ENCODE results near the gene DIP2C. TPM values are rescaled to one million over a fixed set of nuclear protein-coding genes. Genes with fewer than 3 reads are reported as not detected.
"Not testable (repeated sequence)": the region's sequence is repeated elsewhere in the genome, so short reads cannot be mapped to it uniquely, and the experiment has no call there.

DIP2C gene
- total RNA-seq, 1 experiment from 2014 or later, result 10.7 TPM

DNA sequence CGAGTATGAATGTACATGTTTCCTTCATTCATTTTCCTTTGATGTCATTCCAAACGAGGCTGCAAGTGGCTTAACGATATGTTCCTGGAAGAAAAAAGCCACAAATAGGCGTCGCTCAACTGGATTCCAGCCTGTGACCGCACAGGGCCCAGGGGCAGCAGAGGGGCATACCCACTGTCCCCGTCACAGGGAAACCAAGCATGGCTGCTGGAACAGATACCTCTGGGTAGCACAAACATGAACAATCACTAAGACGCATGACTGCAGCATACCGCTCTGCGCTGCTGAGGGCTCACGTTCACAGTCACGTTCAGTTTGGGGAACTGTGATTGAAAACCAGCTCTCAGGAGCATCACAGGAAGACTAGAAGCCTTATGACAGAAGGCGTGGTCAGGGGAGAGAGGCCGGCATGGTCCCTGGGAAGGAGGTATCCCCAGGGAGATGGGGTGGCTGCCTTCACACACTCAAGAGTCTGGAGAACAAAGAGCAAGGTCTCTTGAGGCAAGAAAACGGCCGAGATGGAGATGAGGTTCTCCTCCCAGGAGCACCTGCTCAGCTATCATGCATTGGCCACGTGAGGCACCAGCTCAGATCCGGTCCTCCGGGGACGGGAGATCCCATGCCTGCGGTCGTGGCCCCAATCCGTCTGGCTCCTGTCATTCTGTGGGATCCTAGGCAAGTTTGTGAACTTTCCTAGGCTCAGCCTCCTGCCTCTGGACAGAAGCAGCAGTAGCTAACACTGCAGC, 213.6 kb downstream of the DIP2C start:
- no peaks in the 10 kb centered on the region for H3K9me3 ChIP-seq
- DNase-seq, result no peak
- 0 out of 2 replicates have a peak, but pooled peaks cover under 1% of the 10 kb centered on the region for H3K36me3 ChIP-seq
- H3K27me3 ChIP-seq, result no peaks in the 10 kb centered on the region
- H3K4me3 ChIP-seq, result no peak overlapping the region

DNA sequence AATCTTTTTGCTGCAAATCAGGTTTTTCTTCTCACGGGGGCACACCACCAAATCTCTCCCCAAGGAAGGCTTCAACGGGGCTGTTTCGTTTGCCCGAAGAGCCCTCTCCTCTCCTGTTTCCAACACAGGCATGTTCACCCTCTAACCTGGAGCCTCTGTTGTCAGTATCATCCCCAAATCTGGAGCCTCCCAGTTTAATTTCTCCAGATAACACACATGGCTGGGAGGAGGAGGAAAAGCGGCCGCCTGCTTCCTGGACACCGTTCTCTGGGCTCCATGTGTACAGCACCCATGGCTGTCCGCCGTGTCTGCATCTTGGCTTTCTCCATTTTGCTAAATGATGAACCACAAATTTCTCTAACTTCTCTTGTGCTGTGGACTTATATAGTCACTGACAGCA, 214.5 kb downstream of the DIP2C start:
- 0 out of 2 replicates have a peak, but pooled peaks cover 2% of the 10 kb centered on the region for H3K36me3 ChIP-seq
- H3K27me3 ChIP-seq, result no peaks in the 10 kb centered on the region
- DNase-seq, result no peak
- no peak overlapping the region for H3K4me3 ChIP-seq
- H3K9me3 ChIP-seq, result no peaks in the 10 kb centered on the region

DNA sequence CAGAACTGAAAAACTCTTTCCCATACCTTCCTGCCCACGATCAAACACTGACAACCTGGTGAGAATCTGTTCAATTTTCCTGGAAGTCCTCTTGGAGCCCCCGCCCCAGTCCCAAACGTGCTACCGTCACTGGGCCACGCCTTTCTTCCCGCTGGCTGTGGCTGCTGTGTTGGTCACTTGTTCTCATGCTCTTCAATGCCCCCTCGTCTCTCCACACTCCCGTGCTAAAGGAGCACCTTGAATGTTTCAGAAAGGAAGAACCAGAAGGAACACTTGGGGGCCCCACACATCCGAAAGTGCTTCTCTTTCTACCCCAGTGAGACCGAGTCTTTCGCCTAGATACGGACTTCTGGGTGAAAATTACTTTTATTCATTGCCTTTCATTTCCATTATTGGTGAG, 215.1 kb downstream of the DIP2C start:
- DNase-seq, result no peak
- no peaks in the 10 kb centered on the region for H3K27me3 ChIP-seq
- H3K36me3 ChIP-seq, result peaks cover 5% of the 10 kb centered on the region; the same call in 1 of the 2 replicates
- no peaks in the 10 kb centered on the region for H3K9me3 ChIP-seq
- H3K4me3 ChIP-seq, result no peak overlapping the region

DNA sequence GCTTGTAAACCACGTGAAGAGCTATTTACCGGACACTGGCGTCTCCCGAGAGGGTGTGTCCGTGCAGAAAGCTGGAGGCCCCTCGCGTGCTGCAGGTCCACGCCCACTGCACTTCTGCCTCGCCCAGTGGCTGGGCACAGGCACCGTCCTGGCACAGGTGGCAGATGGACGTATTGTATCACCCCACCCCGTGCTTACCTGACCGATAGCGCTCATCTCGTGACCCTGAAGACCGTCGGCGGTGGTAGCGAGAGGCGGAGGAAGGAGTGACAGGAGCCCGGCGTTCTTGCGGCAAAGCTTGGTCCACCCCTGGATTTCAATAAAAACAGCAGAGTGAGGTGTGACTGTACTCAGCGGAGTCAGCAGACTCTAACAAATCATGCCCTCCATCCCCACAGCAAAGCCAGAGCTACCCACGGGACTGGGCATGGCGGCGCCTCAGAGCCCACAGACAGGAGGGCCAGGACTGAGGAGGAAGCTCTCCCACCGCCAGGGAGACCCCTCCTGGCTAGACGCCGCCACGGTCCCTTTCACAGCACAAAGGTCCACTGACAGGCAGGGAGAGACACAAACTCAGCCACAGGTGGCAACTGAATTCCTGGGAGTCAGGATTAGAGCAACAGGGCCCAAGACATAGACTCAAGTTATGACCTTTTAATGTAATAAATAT, 217.1 kb downstream of the DIP2C start:
- no peak overlapping the region for H3K4me3 ChIP-seq
- H3K9me3 ChIP-seq, result no peaks in the 10 kb centered on the region
- H3K36me3 ChIP-seq, result peaks cover 5% of the 10 kb centered on the region; the same call in 1 of the 2 replicates
- H3K27me3 ChIP-seq, result no peaks in the 10 kb centered on the region
- no peak for DNase-seq

DNA sequence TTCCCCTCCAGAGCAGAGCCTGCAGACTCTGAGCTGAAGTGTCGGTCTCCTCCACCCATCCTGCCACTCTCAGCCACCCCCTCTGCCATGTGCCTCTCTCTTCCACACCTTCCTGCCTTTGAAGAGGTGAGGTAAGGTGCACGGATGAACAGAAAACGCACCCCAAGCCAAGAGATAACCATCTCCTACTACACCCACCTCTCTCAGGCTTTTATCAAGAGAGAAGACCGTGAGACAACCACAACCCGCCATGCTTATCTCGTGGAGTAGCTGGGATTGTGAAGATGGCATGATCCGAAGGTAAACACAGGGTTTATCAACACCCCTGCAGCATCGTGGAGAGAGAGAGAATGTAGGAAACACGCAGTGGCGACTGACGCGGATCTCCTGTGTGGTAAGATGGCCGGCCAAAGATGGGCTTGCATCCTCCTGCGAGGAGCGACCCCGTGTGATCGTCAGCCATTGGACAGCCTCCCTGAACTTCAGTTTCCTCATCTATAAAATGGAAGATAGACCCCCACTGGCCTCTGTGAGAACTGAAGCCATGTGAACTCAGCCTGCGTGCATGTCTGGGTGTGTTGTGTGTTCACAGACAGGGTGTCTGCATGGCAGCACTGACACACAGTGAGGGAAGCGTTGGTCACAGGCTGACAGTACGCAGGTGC, 219.0 kb downstream of the DIP2C start:
- no peaks in the 10 kb centered on the region for H3K9me3 ChIP-seq
- no peak for DNase-seq
- H3K27me3 ChIP-seq, result no peaks in the 10 kb centered on the region
- peaks cover 5% of the 10 kb centered on the region; the same call in 1 of the 2 replicates for H3K36me3 ChIP-seq
- H3K4me3 ChIP-seq, result no peak overlapping the region

DNA sequence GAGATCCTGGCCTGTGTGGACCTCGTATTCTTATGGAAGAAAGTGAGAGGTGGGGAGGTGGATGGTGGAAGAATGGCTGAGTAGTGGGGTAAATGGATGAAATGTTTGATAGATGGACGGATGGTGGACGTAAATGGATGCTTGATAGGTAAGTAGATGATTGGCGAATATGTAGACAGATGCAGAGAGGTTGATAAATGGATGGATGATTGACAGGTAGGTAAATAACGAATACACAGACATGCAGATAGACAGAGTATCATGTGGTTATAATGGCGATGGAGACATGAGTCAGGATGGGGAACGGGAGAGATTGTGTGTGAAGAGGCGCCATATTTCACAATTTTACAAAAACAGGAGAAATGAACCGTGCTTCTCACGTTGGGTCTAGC, 219.5 kb downstream of the DIP2C start:
- no peak for DNase-seq
- H3K27me3 ChIP-seq, result no peaks in the 10 kb centered on the region
- peaks cover 5% of the 10 kb centered on the region; the same call in 1 of the 2 replicates for H3K36me3 ChIP-seq
- H3K9me3 ChIP-seq, result no peaks in the 10 kb centered on the region
- H3K4me3 ChIP-seq, result no peak overlapping the region

DNA sequence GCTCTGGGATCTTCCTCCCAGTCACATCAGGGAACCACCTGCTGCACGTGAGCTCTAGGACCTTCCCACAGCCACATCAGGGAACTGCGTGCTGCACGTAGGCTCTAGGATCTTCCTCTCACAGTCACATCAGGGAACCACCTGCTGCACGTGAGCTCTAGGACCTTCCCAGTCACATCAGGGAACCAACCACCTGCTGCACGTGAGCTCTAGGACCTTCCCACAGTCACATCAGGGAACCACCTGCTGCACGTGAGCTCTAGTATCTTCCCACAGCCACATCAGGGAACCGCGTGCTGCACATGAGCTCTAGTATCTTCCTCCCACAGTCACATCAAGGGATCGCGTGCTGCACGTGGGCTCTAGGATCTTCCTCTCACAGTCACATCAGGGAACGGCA, 229.7 kb downstream of the DIP2C start:
- Histone ChIP-seq H3K4me3 (no peak overlapping the region), H3K36me3 (no peaks in the 10 kb centered on the region), H3K9me3 (no peaks in the 10 kb centered on the region), H3K27me3 (no peaks in the 10 kb centered on the region)
- no peak for DNase-seq

DNA sequence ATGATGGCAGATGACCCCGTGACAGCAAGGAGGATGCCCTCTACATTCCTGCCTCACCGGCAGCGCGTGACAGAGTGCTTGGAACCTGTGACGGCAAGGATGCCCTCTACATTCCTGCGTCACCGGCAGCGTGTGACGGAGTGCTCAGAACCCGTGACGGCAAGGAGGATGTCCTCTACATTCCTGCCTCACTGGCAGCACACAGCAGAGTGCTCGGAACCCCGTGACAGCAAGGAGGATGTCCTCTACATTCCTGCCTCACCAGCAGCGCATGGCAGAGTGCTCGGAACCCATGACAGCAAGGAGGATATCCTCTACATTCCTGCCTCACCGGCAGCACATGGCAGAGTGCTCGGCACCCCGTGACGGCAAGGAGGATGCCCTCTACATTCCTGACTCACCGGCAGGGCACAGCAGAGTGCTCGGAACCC, 231.0 kb downstream of the DIP2C start:
- Histone ChIP-seq H3K27me3 (no peaks in the 10 kb centered on the region), H3K9me3 (no peaks in the 10 kb centered on the region), H3K36me3 (peaks cover 2% of the 10 kb centered on the region; the same call in 1 of the 2 replicates), H3K4me3 (no peak overlapping the region)
- no peak for DNase-seq

DNA sequence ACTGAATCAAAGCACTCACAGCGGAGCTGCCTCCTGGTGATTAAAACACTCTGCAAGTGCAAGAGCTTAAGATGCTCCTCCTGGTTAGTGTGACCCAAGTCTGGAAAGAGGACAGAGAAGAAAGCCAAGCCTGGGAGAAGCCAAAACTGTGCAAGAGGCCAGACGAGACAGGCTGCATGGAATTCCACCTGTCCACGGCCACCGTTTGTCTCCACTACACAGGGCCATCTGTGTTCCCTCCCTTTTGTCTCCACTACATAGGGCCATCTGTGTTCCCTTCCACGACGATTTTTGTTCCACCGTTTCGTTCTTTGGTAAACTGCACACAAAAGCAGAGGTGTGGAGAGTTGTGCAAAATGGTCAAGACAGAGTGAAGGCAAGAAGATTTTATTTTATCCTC, 233.0 kb downstream of the DIP2C start:
- H3K27me3 ChIP-seq, result no peaks in the 10 kb centered on the region
- no peaks in the 10 kb centered on the region for H3K9me3 ChIP-seq
- H3K36me3 ChIP-seq, result peaks cover 2% of the 10 kb centered on the region; the same call in 1 of the 2 replicates
- no peak overlapping the region for H3K4me3 ChIP-seq
- DNase-seq, result no peak

DNA sequence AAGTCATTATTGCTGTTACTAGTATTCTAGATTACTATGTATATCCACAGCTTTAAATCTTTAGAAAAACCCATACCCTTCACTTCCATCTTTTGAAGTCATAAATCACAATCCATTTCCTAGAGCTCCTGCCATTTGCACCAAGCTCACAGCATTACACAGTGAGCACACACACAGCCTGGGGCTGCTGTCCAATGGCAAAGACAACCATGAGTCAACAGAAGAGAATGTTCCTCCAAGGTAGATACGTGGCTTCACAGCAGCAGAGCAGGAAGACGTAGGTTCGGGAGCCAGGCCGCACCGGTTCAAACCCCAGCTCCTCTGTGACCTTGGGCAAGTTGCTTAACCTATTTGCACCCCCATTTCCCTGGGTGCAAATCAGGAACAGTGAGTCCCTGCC, 234.6 kb downstream of the DIP2C start:
- Histone ChIP-seq H3K4me3 (no peak overlapping the region), H3K36me3 (peaks cover 2% of the 10 kb centered on the region; the same call in 1 of the 2 replicates), H3K9me3 (no peaks in the 10 kb centered on the region), H3K27me3 (no peaks in the 10 kb centered on the region)
- DNase-seq, result peak; percentile 64

DNA sequence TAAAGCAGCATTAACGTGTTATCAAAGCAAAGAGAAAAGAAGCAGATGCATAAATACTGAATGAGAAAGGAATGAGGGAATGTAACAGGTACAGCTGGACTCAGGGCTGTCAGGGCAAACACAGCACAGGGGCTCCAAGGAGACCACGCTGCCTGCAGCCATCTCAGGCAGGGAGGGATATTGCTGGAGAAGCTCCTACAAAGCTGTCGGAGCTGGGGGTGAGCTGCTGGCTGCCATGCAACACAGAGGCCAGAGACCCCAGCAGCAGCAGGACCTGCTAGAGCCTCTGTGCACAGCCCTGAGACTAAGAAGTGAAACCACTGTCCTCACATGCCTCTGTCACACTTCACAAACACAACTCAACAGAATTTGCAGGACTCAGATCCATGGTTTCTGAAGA, 235.8 kb downstream of the DIP2C start:
- Histone ChIP-seq H3K9me3 (no peaks in the 10 kb centered on the region), H3K27me3 (no peaks in the 10 kb centered on the region), H3K36me3 (peaks cover 2% of the 10 kb centered on the region; the same call in 1 of the 2 replicates), H3K4me3 (no peak overlapping the region)
- DNase-seq, result no peak

DNA sequence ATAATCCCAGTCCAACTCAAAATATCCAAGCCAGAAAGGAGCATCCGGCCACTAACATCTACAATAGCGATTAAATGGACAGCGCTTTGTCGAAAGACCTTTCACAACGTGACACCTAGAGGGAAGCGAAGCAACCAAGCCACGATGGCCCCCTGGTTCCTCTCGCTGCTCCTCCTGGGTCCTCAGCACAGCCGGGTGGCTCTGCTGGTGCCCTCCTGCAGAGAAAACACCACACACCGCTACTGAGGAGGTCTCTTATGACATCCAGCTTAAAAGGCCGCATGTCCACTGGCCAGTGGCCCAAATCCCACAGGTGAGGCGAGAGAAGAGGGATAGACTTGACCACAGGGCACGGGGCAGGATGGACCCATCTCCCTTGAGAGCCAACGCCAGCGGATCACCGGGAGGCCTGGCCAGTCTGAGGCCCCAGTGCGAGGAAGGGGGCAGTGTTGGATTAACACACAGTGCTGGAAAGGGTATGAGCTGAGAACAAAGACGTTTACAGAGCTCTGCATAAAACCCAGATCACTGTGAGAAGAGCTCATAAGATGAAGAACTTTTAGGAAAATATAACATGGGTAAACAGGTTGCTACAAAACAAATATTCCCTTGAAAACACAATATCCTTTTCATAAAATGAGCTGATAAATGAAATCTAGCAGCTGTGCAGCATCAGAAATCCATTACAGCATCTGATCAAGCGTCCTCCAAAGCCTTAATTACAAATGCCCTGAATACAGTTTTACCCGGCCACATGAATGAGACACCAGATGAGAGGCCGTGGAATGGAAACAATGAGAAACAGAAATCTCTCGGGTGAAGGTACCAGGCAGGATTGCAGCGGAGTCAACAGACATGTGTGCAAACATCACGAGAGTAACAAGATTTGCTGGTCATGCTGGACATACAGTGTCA, 236.7 kb downstream of the DIP2C start:
- H3K36me3 ChIP-seq, result peaks cover 2% of the 10 kb centered on the region; the same call in 1 of the 2 replicates
- no peaks in the 10 kb centered on the region for H3K27me3 ChIP-seq
- no peaks in the 10 kb centered on the region for H3K9me3 ChIP-seq
- no peak for DNase-seq
- H3K4me3 ChIP-seq, result no peak overlapping the region

DNA sequence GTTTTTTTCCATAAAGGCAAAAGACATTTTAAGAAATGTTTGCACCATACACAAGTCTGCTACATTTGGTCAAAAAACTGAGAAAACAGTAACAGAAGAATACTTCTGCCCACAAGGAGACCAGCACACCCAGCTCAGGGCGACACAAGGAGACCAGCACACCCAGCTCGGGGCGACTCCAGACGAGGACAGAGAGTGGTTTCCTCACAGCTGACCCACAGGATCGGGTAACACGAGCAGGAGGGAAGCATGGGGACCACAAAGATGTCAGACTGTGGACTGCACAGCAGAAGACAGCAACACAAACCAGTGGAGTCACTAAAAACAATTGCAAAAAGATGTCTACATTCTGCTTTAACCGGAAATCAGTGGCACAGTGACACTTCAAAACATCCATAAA, 237.6 kb downstream of the DIP2C start:
- DNase-seq, result no peak
- H3K27me3 ChIP-seq, result no peaks in the 10 kb centered on the region
- no peak overlapping the region for H3K4me3 ChIP-seq
- H3K9me3 ChIP-seq, result no peaks in the 10 kb centered on the region
- peaks cover 2% of the 10 kb centered on the region; the same call in 1 of the 2 replicates for H3K36me3 ChIP-seq

DNA sequence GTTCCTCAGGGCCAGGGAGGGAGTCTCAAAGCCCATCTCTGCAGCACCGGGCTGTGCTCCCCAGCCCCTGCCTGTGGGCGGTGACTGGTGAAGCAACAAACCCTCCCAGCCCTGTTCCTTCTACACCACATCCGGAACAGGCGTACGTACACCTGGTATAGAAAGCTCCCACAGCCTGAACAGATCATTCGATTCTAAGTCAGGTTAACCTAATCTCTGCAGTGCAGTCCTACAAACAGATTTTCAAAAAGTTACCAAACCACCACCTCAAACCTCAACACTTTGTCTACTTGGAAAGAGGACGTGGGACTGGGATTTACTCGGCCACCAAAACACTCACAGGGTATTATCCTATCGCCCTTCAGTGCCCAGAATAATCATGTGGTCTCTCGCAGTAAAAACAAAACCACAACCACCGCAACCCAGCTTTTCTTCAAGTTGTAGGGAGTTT, 238.4 kb downstream of the DIP2C start:
- DNase-seq, result no peak
- H3K4me3 ChIP-seq, result no peak overlapping the region
- no peaks in the 10 kb centered on the region for H3K9me3 ChIP-seq
- no peaks in the 10 kb centered on the region for H3K27me3 ChIP-seq
- peaks cover 2% of the 10 kb centered on the region; the same call in 1 of the 2 replicates for H3K36me3 ChIP-seq

DNA sequence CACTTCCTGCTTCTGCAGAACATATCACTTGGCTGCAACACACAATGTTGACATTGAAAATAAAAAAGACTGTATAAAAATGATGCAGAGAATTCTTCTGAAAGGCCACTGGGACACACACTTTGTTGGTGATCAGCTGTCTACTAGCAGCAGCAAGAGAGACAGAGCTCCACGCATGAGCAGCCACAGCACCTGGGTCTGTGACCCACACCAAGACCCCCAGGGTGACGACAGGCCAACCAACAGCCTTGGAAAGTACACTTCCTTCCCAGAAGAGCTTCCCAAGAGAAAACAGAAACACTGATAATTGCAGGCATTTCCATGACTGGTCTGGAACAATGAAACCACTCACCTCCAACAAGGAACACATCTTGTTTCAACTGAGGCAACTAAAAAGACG, 239.0 kb downstream of the DIP2C start:
- DNase-seq, result no peak
- Histone ChIP-seq H3K27me3 (no peaks in the 10 kb centered on the region), H3K4me3 (no peak overlapping the region), H3K36me3 (peaks cover 2% of the 10 kb centered on the region; the same call in 1 of the 2 replicates), H3K9me3 (no peaks in the 10 kb centered on the region)

DNA sequence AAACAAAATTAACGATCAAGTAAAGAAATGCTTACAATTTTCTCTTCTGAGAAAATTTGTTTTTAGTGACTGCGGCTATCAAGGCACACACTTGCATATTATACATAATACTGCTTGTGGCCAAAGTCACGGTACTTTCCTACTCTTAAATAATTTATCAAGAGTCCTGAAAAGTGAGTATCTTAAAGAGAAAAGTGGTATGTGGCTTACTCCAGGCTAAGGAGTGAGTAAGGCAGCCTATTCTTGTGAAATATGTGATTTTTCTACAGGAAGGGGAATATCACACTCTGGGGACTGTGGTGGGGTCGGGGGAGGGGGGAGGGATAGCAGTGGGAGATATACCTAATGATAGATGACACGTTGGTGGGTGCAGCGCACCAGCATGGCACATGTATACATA, 240.1 kb downstream of the DIP2C start:
- not testable (repeated sequence) for H3K36me3 ChIP-seq, H3K4me3 ChIP-seq, DNase-seq

More for the DNA sequence above, 240.1 kb downstream of the DIP2C start:
- H3K27me3 ChIP-seq, H3K9me3 ChIP-seq: not testable (repeated sequence)

Data from MG63 (cell line).